SK-N-SH (cell line): ENCODE data around the gene TMEM87A. TPM values are rescaled to one million over a fixed set of nuclear protein-coding genes. Genes with fewer than 3 reads are reported as not detected.

Experiments
- CTCF ChIA-PET: fragments of 300-600, 350-600 bp; formaldehyde crosslinking; extraction: SDS; loops from one replicate; lab custom pipeline; 2021; lab: Yijun Ruan, JAX
- POLR2A ChIA-PET: fragments of 350-600 bp; sonication (Branson Sonifier 250); formaldehyde crosslinking; extraction: SDS; loops from one replicate; lab custom pipeline; 2020; ENCODE audit warnings: antibody characterized with exemption, inconsistent platforms; lab: Yijun Ruan, JAX
- DNase-seq: peaks from one replicate; pipeline ENCODE4 v3.0.0; 2012
- H2AFZ ChIP-seq: fragments of 200-600 bp; sonication (generic); 2 replicates; pipeline ENCODE4 v1.8.1; 2016; ENCODE audit warnings: antibody characterized with exemption, mild to moderate bottlenecking, low read depth
- H3F3A ChIP-seq: fragments of 200-600 bp; sonication (generic); replicated peaks from 2 replicates; pipeline ENCODE3; 2016; ENCODE audit warnings: antibody characterized with exemption, mild to moderate bottlenecking; ENCODE audit not compliant: insufficient read depth
- H3K27ac ChIP-seq, 2 experiments: fragments of 200-500 bp in 1 of 2; fragments of 200-600 bp in 1 of 2; sonication (Bioruptor generic) in 1 of 2; sonication (generic), shearing (Covaris generic) in 1 of 2; 2 replicates each; pipeline versions ENCODE4 v1.5.1 to v1.6.1; 2014 to 2016; ENCODE audit warnings: low read depth in 2 of 2, inconsistent platforms in 1 of 2, low read length in 1 of 2, mild to moderate bottlenecking in 1 of 2, mixed read lengths in 1 of 2
- H3K27me3 ChIP-seq: fragments of 200-600 bp; sonication (generic), shearing (Covaris generic); 2 replicates; pipeline ENCODE4 v1.6.1; 2016; ENCODE audit warnings: mixed run types; ENCODE audit not compliant: insufficient read depth
- H3K36me3 ChIP-seq, 2 experiments: fragments of 200-500 bp in 1 of 2; fragments of 200-600 bp in 1 of 2; sonication (Bioruptor generic) in 1 of 2; sonication (generic) in 1 of 2; replicated peaks in 1 of 2; 2 replicates each; pipeline versions ENCODE3 to v1.5.1; 2014 to 2016; ENCODE audit warnings: low read length in 1 of 2, mild to moderate bottlenecking in 1 of 2; ENCODE audit not compliant: insufficient read depth in 2 of 2, control insufficient read depth in 1 of 2
- H3K4me1 ChIP-seq, 2 experiments: fragments of 200-500 bp in 1 of 2; fragments of 200-600 bp in 1 of 2; sonication (Bioruptor generic) in 1 of 2; sonication (generic), shearing (Covaris generic) in 1 of 2; 2 replicates each; pipeline versions ENCODE4 v1.5.1 to v1.6.1; 2014 to 2016; ENCODE audit warnings: low read depth in 1 of 2, low read length in 1 of 2, mixed run types in 1 of 2; ENCODE audit not compliant: insufficient read depth in 2 of 2, control insufficient read depth in 1 of 2
- H3K4me2 ChIP-seq: fragments of 200-600 bp; sonication (generic), shearing (Covaris generic); 2 replicates; pipeline ENCODE4 v1.6.1; 2017; ENCODE audit warnings: mixed run types
- H3K4me3 ChIP-seq, 2 experiments: fragments of 200-500 bp in 1 of 2; fragments of 200-600 bp in 1 of 2; sonication (Bioruptor generic) in 1 of 2; sonication (generic), shearing (Covaris generic) in 1 of 2; 2 replicates each; pipeline versions ENCODE4 v1.5.1 to v1.8.1; 2014 to 2016; ENCODE audit warnings: low read depth in 2 of 2, inconsistent platforms in 1 of 2, low read length in 1 of 2, mild to moderate bottlenecking in 1 of 2, mixed read lengths in 1 of 2, moderate library complexity in 1 of 2
- H3K79me2 ChIP-seq: fragments of 200-600 bp; sonication (generic); 2 replicates; pipeline ENCODE4 v1.8.1; 2017; ENCODE audit warnings: mild to moderate bottlenecking; ENCODE audit not compliant: insufficient read depth
- H3K9ac ChIP-seq: fragments of 200-600 bp; sonication (generic); 2 replicates; pipeline ENCODE4 v1.6.1; 2017; ENCODE audit warnings: mixed run types
- H3K9me2 ChIP-seq: fragments of 200-600 bp; sonication (generic); 2 replicates; pipeline ENCODE4 v1.6.1; 2017; ENCODE audit warnings: mixed run types
- H3K9me3 ChIP-seq: fragments of 200-600 bp; sonication (generic); 2 replicates; pipeline ENCODE4 v1.6.1; 2017; ENCODE audit warnings: mixed run types, mild to moderate bottlenecking, moderate library complexity
- H4K20me1 ChIP-seq: fragments of 200-600 bp; sonication (generic); 2 replicates; pipeline ENCODE4 v1.6.1; 2017; ENCODE audit warnings: mild to moderate bottlenecking, mixed run types; ENCODE audit not compliant: insufficient read depth
- CHD2 ChIP-seq: fragments of 150-350 bp; IDR thresholded peaks from 2 replicates; pipeline ENCODE4 v1.6.1; 2018; ENCODE audit warnings: low read length; ENCODE audit not compliant: partially characterized antibody
- EP300 ChIP-seq, 2 experiments: IDR thresholded peaks; 2 replicates each; pipeline versions ENCODE4 v1.4.0 to v1.6.1; 2012; ENCODE audit warnings: borderline replicate concordance in 1 of 2, low read depth in 1 of 2, low read length in 1 of 2
- FOSL2 ChIP-seq: IDR thresholded peaks from 2 replicates; pipeline ENCODE4 v1.4.0; 2012; ENCODE audit warnings: low read depth, mild to moderate bottlenecking, moderate library complexity, borderline replicate concordance
- FOXJ3 ChIP-seq: sonication (generic); formaldehyde crosslinking; IDR thresholded peaks from 2 replicates; pipeline ENCODE4 v1.5.1; 2020; ENCODE audit warnings: mild to moderate bottlenecking, missing genetic modification reagents
- FOXM1 ChIP-seq: IDR thresholded peaks from 2 replicates; pipeline ENCODE4 v1.4.0; 2012; ENCODE audit warnings: low read depth, mild to moderate bottlenecking
- GABPA ChIP-seq: IDR thresholded peaks from 2 replicates; pipeline ENCODE4 v1.4.0; 2012; ENCODE audit warnings: low read depth, mild to moderate bottlenecking
- MXI1 ChIP-seq: IDR thresholded peaks from 2 replicates; pipeline ENCODE4 v1.6.1; 2012; ENCODE audit warnings: mild to moderate bottlenecking, low read depth, low read length, improper control_type of control experiment
- RAD21 ChIP-seq: IDR thresholded peaks from 2 replicates; pipeline ENCODE4 v1.6.1; 2012; ENCODE audit warnings: mild to moderate bottlenecking, low read length
- RFX5 ChIP-seq: IDR thresholded peaks from 2 replicates; pipeline ENCODE4 v1.6.1; 2012; ENCODE audit warnings: mild to moderate bottlenecking, improper control_type of control experiment, low read length
- SIN3A ChIP-seq: IDR thresholded peaks from 2 replicates; pipeline ENCODE4 v1.6.1; 2012; ENCODE audit warnings: low read depth, mild to moderate bottlenecking, low read length, moderate library complexity, borderline replicate concordance
- SMC3 ChIP-seq: IDR thresholded peaks from 2 replicates; pipeline ENCODE4 v1.6.1; 2012; ENCODE audit warnings: low read depth, low read length, improper control_type of control experiment
- TAF1 ChIP-seq: IDR thresholded peaks from 2 replicates; pipeline ENCODE4 v1.6.1; 2012; ENCODE audit warnings: low read depth, mild to moderate bottlenecking, low read length, moderate library complexity, borderline replicate concordance
- TEAD4 ChIP-seq: IDR thresholded peaks from 2 replicates; pipeline ENCODE4 v1.4.0; 2012; ENCODE audit warnings: mild to moderate bottlenecking, borderline replicate concordance; ENCODE audit not compliant: insufficient read depth
- WGBS: methylation state at CpG from one replicate; pipeline ENCODE4 v1.1.6; 2017; ENCODE audit warnings: low lambda C conversion rate; 5-methylcytosine and 5-hydroxymethylcytosine counted together
- polyA plus RNA-seq, 3 experiments: library from polyadenylated mRNA; depleted of rRNA; stranded (reverse); fragments of >200 nt; gene quantifications; 2 replicates each; pipeline ENCODE4 v1.2.3, GENCODE V29; 2012
- TF ChIP-seq, protein P1 (sequence below): IDR thresholded peaks from 2 replicates; pipeline ENCODE4 v1.6.1; 2012; ENCODE audit warnings: mild to moderate bottlenecking, low read depth, low read length, moderate library complexity
- TF ChIP-seq, protein P2 (sequence below): fragments of 150-350 bp; IDR thresholded peaks from 2 replicates; pipeline ENCODE4 v1.6.1; 2017; ENCODE audit warnings: antibody characterized with exemption, low read length, low read depth, borderline replicate concordance
- TF ChIP-seq, protein P3 (sequence below): IDR thresholded peaks from 2 replicates; pipeline ENCODE4 v1.4.0; 2012; ENCODE audit warnings: low read depth
- TF ChIP-seq, protein P4 (sequence below): fragments of 200-600 bp; sonication (generic); IDR thresholded peaks from 2 replicates; pipeline ENCODE4 v1.6.1; 2017; ENCODE audit warnings: antibody characterized with exemption, mild to moderate bottlenecking, moderate library complexity

Gene TMEM87A
- polyA plus RNA-seq, 1 of the 3 experiments (the other 2 are of a cell fraction): 20.8 TPM

DNA sequence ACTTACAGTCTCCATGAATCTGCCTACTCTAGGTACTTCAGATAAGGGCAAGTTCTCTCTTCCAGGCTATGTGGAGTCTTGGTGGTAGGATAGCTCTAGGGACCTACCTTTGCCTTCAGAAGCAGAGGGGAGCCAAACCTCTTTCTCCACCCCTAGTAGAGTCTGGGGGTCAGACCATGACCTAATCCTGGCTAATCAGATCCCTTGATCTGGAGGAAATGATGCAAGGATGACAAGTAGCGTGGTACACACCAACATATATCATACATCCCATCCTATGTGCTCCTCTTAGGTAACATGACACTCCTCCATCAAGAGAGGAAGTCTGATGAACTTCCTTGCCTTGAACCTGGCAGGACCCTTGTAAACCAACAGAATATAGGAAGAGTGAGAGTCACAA lies 101.4 kb downstream of the TMEM87A start (continued):
- TF ChIP-seq, protein P1, sequence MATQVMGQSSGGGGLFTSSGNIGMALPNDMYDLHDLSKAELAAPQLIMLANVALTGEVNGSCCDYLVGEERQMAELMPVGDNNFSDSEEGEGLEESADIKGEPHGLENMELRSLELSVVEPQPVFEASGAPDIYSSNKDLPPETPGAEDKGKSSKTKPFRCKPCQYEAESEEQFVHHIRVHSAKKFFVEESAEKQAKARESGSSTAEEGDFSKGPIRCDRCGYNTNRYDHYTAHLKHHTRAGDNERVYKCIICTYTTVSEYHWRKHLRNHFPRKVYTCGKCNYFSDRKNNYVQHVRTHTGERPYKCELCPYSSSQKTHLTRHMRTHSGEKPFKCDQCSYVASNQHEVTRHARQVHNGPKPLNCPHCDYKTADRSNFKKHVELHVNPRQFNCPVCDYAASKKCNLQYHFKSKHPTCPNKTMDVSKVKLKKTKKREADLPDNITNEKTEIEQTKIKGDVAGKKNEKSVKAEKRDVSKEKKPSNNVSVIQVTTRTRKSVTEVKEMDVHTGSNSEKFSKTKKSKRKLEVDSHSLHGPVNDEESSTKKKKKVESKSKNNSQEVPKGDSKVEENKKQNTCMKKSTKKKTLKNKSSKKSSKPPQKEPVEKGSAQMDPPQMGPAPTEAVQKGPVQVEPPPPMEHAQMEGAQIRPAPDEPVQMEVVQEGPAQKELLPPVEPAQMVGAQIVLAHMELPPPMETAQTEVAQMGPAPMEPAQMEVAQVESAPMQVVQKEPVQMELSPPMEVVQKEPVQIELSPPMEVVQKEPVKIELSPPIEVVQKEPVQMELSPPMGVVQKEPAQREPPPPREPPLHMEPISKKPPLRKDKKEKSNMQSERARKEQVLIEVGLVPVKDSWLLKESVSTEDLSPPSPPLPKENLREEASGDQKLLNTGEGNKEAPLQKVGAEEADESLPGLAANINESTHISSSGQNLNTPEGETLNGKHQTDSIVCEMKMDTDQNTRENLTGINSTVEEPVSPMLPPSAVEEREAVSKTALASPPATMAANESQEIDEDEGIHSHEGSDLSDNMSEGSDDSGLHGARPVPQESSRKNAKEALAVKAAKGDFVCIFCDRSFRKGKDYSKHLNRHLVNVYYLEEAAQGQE: no peak
- TF ChIP-seq CHD2 (no peak), TEAD4 (no peak), SIN3A (no peak)
- TF ChIP-seq, protein P2, sequence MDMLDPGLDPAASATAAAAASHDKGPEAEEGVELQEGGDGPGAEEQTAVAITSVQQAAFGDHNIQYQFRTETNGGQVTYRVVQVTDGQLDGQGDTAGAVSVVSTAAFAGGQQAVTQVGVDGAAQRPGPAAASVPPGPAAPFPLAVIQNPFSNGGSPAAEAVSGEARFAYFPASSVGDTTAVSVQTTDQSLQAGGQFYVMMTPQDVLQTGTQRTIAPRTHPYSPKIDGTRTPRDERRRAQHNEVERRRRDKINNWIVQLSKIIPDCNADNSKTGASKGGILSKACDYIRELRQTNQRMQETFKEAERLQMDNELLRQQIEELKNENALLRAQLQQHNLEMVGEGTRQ: no peak
- TF ChIP-seq, all 33 proteins: peak for 0

DNA sequence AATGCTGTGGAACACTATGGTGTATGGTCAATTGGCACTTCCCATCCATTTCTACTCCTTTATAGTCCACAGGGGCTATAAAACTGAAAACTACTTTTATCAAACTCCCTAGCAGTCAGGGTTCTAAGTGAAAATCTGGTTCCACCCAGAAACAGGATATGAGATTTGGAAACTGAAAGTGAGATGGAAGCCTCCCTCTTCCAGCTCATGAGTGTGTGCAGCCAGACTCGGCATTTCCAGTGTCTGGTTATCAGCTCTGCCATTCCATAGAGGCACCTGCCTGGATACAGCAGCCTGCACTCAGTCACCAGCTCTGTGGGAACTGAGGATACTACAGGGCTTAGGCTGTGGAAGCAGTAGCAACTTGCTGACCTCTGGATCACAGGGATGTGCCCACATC lies 102.1 kb downstream of the TMEM87A start:
- ChIA-PET CTCF (interaction anchor here (1.4 kb wide), 1 partner anchor 104 kb away, joined by 3 read pairs; no protein-coding TSS in a partner anchor), POLR2A (interaction anchor here (0.5 kb wide), 1 partner anchor 12 kb away, joined by 3 read pairs; no protein-coding TSS in a partner anchor)

More for the DNA sequence above, 102.1 kb downstream of the TMEM87A start:
- TF ChIP-seq GABPA (no peak), TAF1 (no peak), SMC3 (no peak), TEAD4 (no peak), FOSL2 (no peak), RFX5 (no peak), RAD21 (no peak), MXI1 (no peak), EP300 (IDR thresholded peaks at IDR 0.05; ENCODE audit: borderline replicate concordance in 1 of 2, low read depth in 1 of 2, low read length in 1 of 2) (no peak), FOXJ3 (no peak), FOXM1 (no peak)
- TF ChIP-seq, protein P3, sequence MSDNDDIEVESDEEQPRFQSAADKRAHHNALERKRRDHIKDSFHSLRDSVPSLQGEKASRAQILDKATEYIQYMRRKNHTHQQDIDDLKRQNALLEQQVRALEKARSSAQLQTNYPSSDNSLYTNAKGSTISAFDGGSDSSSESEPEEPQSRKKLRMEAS: no peak
- TF ChIP-seq, protein P4, sequence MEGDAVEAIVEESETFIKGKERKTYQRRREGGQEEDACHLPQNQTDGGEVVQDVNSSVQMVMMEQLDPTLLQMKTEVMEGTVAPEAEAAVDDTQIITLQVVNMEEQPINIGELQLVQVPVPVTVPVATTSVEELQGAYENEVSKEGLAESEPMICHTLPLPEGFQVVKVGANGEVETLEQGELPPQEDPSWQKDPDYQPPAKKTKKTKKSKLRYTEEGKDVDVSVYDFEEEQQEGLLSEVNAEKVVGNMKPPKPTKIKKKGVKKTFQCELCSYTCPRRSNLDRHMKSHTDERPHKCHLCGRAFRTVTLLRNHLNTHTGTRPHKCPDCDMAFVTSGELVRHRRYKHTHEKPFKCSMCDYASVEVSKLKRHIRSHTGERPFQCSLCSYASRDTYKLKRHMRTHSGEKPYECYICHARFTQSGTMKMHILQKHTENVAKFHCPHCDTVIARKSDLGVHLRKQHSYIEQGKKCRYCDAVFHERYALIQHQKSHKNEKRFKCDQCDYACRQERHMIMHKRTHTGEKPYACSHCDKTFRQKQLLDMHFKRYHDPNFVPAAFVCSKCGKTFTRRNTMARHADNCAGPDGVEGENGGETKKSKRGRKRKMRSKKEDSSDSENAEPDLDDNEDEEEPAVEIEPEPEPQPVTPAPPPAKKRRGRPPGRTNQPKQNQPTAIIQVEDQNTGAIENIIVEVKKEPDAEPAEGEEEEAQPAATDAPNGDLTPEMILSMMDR: no peak
- TF ChIP-seq, protein P2: no peak
- Histone ChIP-seq H3K9ac (no peak overlapping the region), H4K20me1 (no peaks in the 10 kb centered on the region), H2AFZ (no peak overlapping the region), H3K36me3 (peaks cover 70 to 72% of the 10 kb centered on the region in 2 experiments), H3K4me1 (no peaks in the 10 kb centered on the region), H3K9me2 (no peaks in the 10 kb centered on the region), H3K4me2 (no peak overlapping the region), H3K4me3 (no peak overlapping the region), H3F3A (peaks cover 6% of the 10 kb centered on the region), H3K79me2 (no peaks in the 10 kb centered on the region), H3K27me3 (no peaks in the 10 kb centered on the region), H3K27ac (no peak overlapping the region), H3K9me3 (no peaks in the 10 kb centered on the region)
- WGBS: 100% methylated on average over 1 of the region's 1 CpG
- DNase-seq: no peak
